ENCODE data around the gene SART3.
"Not testable (repeated sequence)": the region's sequence is repeated elsewhere in the genome, so short reads cannot be mapped to it uniquely, and the experiment has no call there.

Gene SART3

GRCh38 chr12:108559007-108559655 is 1.8 kb downstream of the SART3 start:
- no peaks in the 10 kb centered on the region for H3K27me3 ChIP-seq (ENCODE audit: low read depth)
- no peak for DNase-seq (ENCODE audit: low spot score in 2 of 2)
- peaks cover 17% of the 10 kb centered on the region for H3K36me3 ChIP-seq (replicated peaks)
- no peak overlapping the region for H3K4me3 ChIP-seq
- no peaks in the 10 kb centered on the region for H3K9me3 ChIP-seq
- in situ Hi-C loops (cut with MboI; ENCODE audit: low sequenced_read_pairs) = no loop called here
- H3K4me1 ChIP-seq = peaks cover 8% of the 10 kb centered on the region

- H3K4me1 ChIP-seq; DNase-seq (ENCODE audit: low spot score in 2 of 2); in situ Hi-C loops (cut with MboI; ENCODE audit: low sequenced_read_pairs); H3K9me3 ChIP-seq; H3K4me3 ChIP-seq; H3K27me3 ChIP-seq (ENCODE audit: low read depth): not testable (repeated sequence)
- peaks cover 12% of the 10 kb centered on the region; the same call in 1 of the 2 replicates for H3K36me3 ChIP-seq (replicated peaks)
These were observed 5.6 kb downstream of the SART3 start for GRCh38 chr12:108555383-108555782.

- Histone ChIP-seq H3K4me1 (peaks cover 6% of the 10 kb centered on the region; the same call in 1 of the 2 replicates), H3K36me3 (replicated peaks) (peaks cover 20% of the 10 kb centered on the region), H3K27me3 (ENCODE audit: low read depth) (no peaks in the 10 kb centered on the region), H3K9me3 (no peaks in the 10 kb centered on the region), H3K4me3 (no peak overlapping the region)
- in situ Hi-C loops (cut with MboI; ENCODE audit: low sequenced_read_pairs) = no loop called here
- DNase-seq (ENCODE audit: low spot score in 2 of 2) = no peak
These were observed 7.2 kb downstream of the SART3 start for GRCh38 chr12:108553799-108554198.

GRCh38 chr12:108551535-108551934 is 9.4 kb downstream of the SART3 start:
- in situ Hi-C loops (cut with MboI; ENCODE audit: low sequenced_read_pairs) = no loop called here
- Histone ChIP-seq H3K36me3 (replicated peaks) (peaks cover 32% of the 10 kb centered on the region), H3K4me3 (no peak overlapping the region), H3K9me3 (no peaks in the 10 kb centered on the region), H3K4me1 (peaks cover 6% of the 10 kb centered on the region; the same call in 1 of the 2 replicates), H3K27me3 (ENCODE audit: low read depth) (no peaks in the 10 kb centered on the region)
- no peak for DNase-seq (ENCODE audit: low spot score in 2 of 2)

GRCh38 chr12:108548954-108549521 is 11.9 kb downstream of the SART3 start:
- Histone ChIP-seq H3K4me3 (no peak overlapping the region), H3K9me3 (no peaks in the 10 kb centered on the region), H3K4me1 (peaks cover 6% of the 10 kb centered on the region; the same call in 1 of the 2 replicates), H3K27me3 (ENCODE audit: low read depth) (no peaks in the 10 kb centered on the region), H3K36me3 (replicated peaks) (peaks cover 47% of the 10 kb centered on the region)
- in situ Hi-C loops (cut with MboI; ENCODE audit: low sequenced_read_pairs) = loop anchor here (25.0 kb wide), 1 partner anchor 812 kb away; no protein-coding TSS in a partner anchor
- DNase-seq (ENCODE audit: low spot score in 2 of 2) = no peak

- Histone ChIP-seq H3K36me3 (replicated peaks) (peaks cover 61% of the 10 kb centered on the region), H3K4me1 (peaks cover 6% of the 10 kb centered on the region; the same call in 1 of the 2 replicates), H3K4me3 (no peak overlapping the region), H3K9me3 (no peaks in the 10 kb centered on the region), H3K27me3 (ENCODE audit: low read depth) (no peaks in the 10 kb centered on the region)
- no peak for DNase-seq (ENCODE audit: low spot score in 2 of 2)
- in situ Hi-C loops (cut with MboI; ENCODE audit: low sequenced_read_pairs) = loop anchor here (25.0 kb wide), 1 partner anchor 810 kb away; no protein-coding TSS in a partner anchor
These were observed 13.3 kb downstream of the SART3 start for GRCh38 chr12:108547686-108548085.

GRCh38 chr12:108543652-108544051 is 17.3 kb downstream of the SART3 start:
- H3K4me3 ChIP-seq = no peak overlapping the region
- no peaks in the 10 kb centered on the region for H3K4me1 ChIP-seq
- no peaks in the 10 kb centered on the region for H3K27me3 ChIP-seq (ENCODE audit: low read depth)
- no peak for DNase-seq (ENCODE audit: low spot score in 2 of 2)
- in situ Hi-C loops (cut with MboI; ENCODE audit: low sequenced_read_pairs) = loop anchor here (25.0 kb wide), 1 partner anchor 806 kb away; no protein-coding TSS in a partner anchor
- no peaks in the 10 kb centered on the region for H3K9me3 ChIP-seq
- H3K36me3 ChIP-seq (replicated peaks) = peaks cover 77% of the 10 kb centered on the region

GRCh38 chr12:108542320-108542719 is 18.7 kb downstream of the SART3 start:
- no peak for DNase-seq (ENCODE audit: low spot score in 2 of 2)
- no peaks in the 10 kb centered on the region for H3K9me3 ChIP-seq
- in situ Hi-C loops (cut with MboI; ENCODE audit: low sequenced_read_pairs) = loop anchor here (25.0 kb wide), 1 partner anchor 805 kb away; no protein-coding TSS in a partner anchor
- H3K4me3 ChIP-seq = no peak overlapping the region
- H3K27me3 ChIP-seq (ENCODE audit: low read depth) = no peaks in the 10 kb centered on the region
- no peaks in the 10 kb centered on the region for H3K4me1 ChIP-seq
- peaks cover 76% of the 10 kb centered on the region for H3K36me3 ChIP-seq (replicated peaks)

GRCh38 chr12:108538616-108539195 is 22.3 kb downstream of the SART3 start:
- Histone ChIP-seq H3K27me3 (ENCODE audit: low read depth) (no peaks in the 10 kb centered on the region), H3K9me3 (no peaks in the 10 kb centered on the region), H3K4me3 (no peak overlapping the region), H3K36me3 (replicated peaks) (peaks cover 83% of the 10 kb centered on the region), H3K4me1 (no peaks in the 10 kb centered on the region)
- in situ Hi-C loops (cut with MboI; ENCODE audit: low sequenced_read_pairs) = loop anchor here (25.0 kb wide), 1 partner anchor 801 kb away; no protein-coding TSS in a partner anchor
- DNase-seq (ENCODE audit: low spot score in 2 of 2) = no peak

GRCh38 chr12:108538146-108538545 is 22.8 kb downstream of the SART3 start:
- no peaks in the 10 kb centered on the region for H3K4me1 ChIP-seq
- in situ Hi-C loops (cut with MboI; ENCODE audit: low sequenced_read_pairs) = loop anchor here (25.0 kb wide), 1 partner anchor 801 kb away; no protein-coding TSS in a partner anchor
- peaks cover 83% of the 10 kb centered on the region for H3K36me3 ChIP-seq (replicated peaks)
- H3K27me3 ChIP-seq (ENCODE audit: low read depth) = no peaks in the 10 kb centered on the region
- no peaks in the 10 kb centered on the region for H3K9me3 ChIP-seq
- H3K4me3 ChIP-seq = no peak overlapping the region
- no peak for DNase-seq (ENCODE audit: low spot score in 2 of 2)

- peaks cover 91% of the 10 kb centered on the region for H3K36me3 ChIP-seq (replicated peaks)
- H3K4me3 ChIP-seq = no peak overlapping the region
- H3K4me1 ChIP-seq = no peaks in the 10 kb centered on the region
- in situ Hi-C loops (cut with MboI; ENCODE audit: low sequenced_read_pairs) = loop anchor here (25.0 kb wide), 1 partner anchor 795 kb away; no protein-coding TSS in a partner anchor
- DNase-seq (ENCODE audit: low spot score in 2 of 2) = no peak
- H3K9me3 ChIP-seq = no peaks in the 10 kb centered on the region
- no peaks in the 10 kb centered on the region for H3K27me3 ChIP-seq (ENCODE audit: low read depth)
These were observed 28.8 kb downstream of the SART3 start for GRCh38 chr12:108531929-108532848.

- no peaks in the 10 kb centered on the region for H3K4me1 ChIP-seq
- H3K27me3 ChIP-seq (ENCODE audit: low read depth) = no peaks in the 10 kb centered on the region
- H3K36me3 ChIP-seq (replicated peaks) = peaks cover 91% of the 10 kb centered on the region
- in situ Hi-C loops (cut with MboI; ENCODE audit: low sequenced_read_pairs) = loop anchor here (25.0 kb wide), 1 partner anchor 793 kb away; no protein-coding TSS in a partner anchor
- H3K9me3 ChIP-seq = no peaks in the 10 kb centered on the region
- H3K4me3 ChIP-seq = no peak overlapping the region
- DNase-seq (ENCODE audit: low spot score in 2 of 2) = no peak
These were observed 30.8 kb downstream of the SART3 start for GRCh38 chr12:108530161-108530560.

- H3K4me1 ChIP-seq = no peaks in the 10 kb centered on the region
- H3K27me3 ChIP-seq (ENCODE audit: low read depth) = no peaks in the 10 kb centered on the region
- no peak overlapping the region for H3K4me3 ChIP-seq
- in situ Hi-C loops (cut with MboI; ENCODE audit: low sequenced_read_pairs) = loop anchor here (25.0 kb wide), 1 partner anchor 790 kb away; no protein-coding TSS in a partner anchor
- DNase-seq (ENCODE audit: low spot score in 2 of 2) = no peak
- H3K9me3 ChIP-seq = no peaks in the 10 kb centered on the region
- peaks cover 95% of the 10 kb centered on the region for H3K36me3 ChIP-seq (replicated peaks)
These were observed 33.8 kb downstream of the SART3 start for GRCh38 chr12:108527166-108527496.

Measured in HAP-1 (cell line).